HL-60/S4 treated with phorbol 12-myristate 13-acetate at 8.2 ng/mL for 4 days and 3 days (cell line): ENCODE results near the gene ARFIP2.

ENCODE experiments used
- in situ Hi-C: fragments of 300-500 bp; cut with MboI; formaldehyde crosslinking; loops from 2 replicates; pipeline ENCODE4 v1.15.0; 2022; ENCODE audit warnings: low sequenced_read_pairs

The ARFIP2 gene

GRCh38 chr11:6448574-6448973 lies 32.6 kb downstream of the ARFIP2 start:
- in situ Hi-C loops = no loop called here

GRCh38 chr11:6443269-6444003 lies 37.7 kb downstream of the ARFIP2 start:
- in situ Hi-C loops = no loop called here

GRCh38 chr11:6442441-6442840 lies 38.7 kb downstream of the ARFIP2 start:
- in situ Hi-C loops = no loop called here

- in situ Hi-C loops = no loop called here
Measured at GRCh38 chr11:6440906-6441358, 40.2 kb downstream of the ARFIP2 start, which contains the start of gene HPX. Gene HPX (minus strand): TSS chr11:6440987. CDS start chr11:6440963, 24 bp downstream.

- in situ Hi-C loops = no loop called here
Measured at GRCh38 chr11:6438979-6439571, 42.1 kb downstream of the ARFIP2 start.

GRCh38 chr11:6437993-6438392 lies 43.1 kb downstream of the ARFIP2 start:
- in situ Hi-C loops = no loop called here

GRCh38 chr11:6437423-6437822 lies 43.7 kb downstream of the ARFIP2 start:
- in situ Hi-C loops = no loop called here

GRCh38 chr11:6433998-6434660 lies 47.0 kb downstream of the ARFIP2 start:
- in situ Hi-C loops = no loop called here

- in situ Hi-C loops = no loop called here
Measured at GRCh38 chr11:6431861-6432260, 49.3 kb downstream of the ARFIP2 start.

GRCh38 chr11:6427516-6427915 lies 53.6 kb downstream of the ARFIP2 start:
- in situ Hi-C loops = no loop called here
